Esophagus mucosa (tissue), 1 donor: Measurements from ENCODE around the gene MRPL51. TPM values are rescaled to one million over a fixed set of nuclear protein-coding genes. Genes with fewer than 3 reads are reported as not detected.
"Not testable (repeated sequence)": the region's sequence is repeated elsewhere in the genome, so short reads cannot be mapped to it uniquely, and the experiment has no call there.

Experiments
- ATAC-seq: fragments of 200-7000 bp; cut with Tn5 transposase; one replicate; pipeline ENCODE4 v1.9.1; 2020
- total RNA-seq: library from RNA; stranded (reverse); gene quantifications from one replicate; pipeline ENCODE4 v1.2.4, GENCODE V29; 2023
- donor health status: DM: yes; HTN: yes; CAD: no.

MRPL51 gene
- total RNA-seq, 1 donor from 2014 or later = 180 TPM

GRCh38 chr12:6488240-6488639 lies 4.8 kb downstream of the MRPL51 start:
- ATAC-seq = no peak

GRCh38 chr12:6478416-6478815 lies 14.6 kb downstream of the MRPL51 start:
- ATAC-seq = peak; percentile 32

- peak; percentile 15 for ATAC-seq
Measured at GRCh38 chr12:6477601-6478377, 15.3 kb downstream of the MRPL51 start.

- no peak for ATAC-seq
Measured at GRCh38 chr12:6476489-6476888, 16.6 kb downstream of the MRPL51 start.

- ATAC-seq = not testable (repeated sequence)
Measured at GRCh38 chr12:6475233-6475975, 17.7 kb downstream of the MRPL51 start.

- no peak for ATAC-seq
Measured at GRCh38 chr12:6472491-6472890, 20.6 kb downstream of the MRPL51 start.

GRCh38 chr12:6471989-6472360 lies 21.1 kb downstream of the MRPL51 start:
- no peak for ATAC-seq

DNA sequence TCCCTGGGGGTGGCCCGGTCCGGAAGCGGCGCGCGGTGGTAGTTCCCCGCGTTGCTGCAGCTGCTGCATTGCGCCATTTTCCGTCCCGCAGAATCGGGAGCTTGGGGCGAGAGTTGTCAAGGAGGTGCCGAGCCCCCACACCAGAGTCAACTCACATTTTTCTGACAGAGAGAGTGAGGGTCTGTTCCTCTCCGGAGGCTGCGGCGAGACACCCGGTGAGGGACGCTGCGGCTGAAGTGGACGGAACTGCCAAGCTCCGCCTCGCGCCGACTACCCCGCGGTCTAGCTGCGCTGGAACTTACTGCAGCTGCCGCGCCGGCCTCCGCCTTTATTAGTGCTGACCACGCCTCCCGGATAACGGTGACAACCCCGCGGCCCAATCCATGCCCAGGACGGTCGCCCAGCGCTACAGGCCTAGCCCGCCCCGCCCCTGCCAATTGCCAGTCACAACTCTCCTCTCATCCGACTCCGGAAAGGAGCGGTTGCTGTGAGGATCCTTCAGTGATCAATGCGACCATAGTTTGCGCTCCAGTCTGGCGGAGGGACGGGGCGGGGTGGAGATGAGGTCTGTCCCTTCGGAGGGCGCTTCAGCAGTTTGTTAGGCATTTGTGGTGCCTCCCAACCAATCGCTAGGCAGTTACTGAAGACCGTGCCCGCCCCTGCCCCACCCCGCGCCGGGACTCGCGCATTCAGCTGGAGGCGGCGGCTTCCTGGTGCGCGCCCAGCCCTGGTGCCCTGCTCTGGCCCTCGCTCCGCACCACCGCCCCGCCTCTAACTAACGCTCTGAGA lies 22.5 kb downstream of the MRPL51 start, which contains the start of gene VAMP1:
Gene VAMP1 (minus strand): TSS at position 303 of the 789 bp plus-strand sequence. CDS start 146 bp downstream, at position 157.
- peak; percentile 97 for ATAC-seq

GRCh38 chr12:6469609-6470374 lies 23.3 kb downstream of the MRPL51 start:
- ATAC-seq = no peak

GRCh38 chr12:6469092-6469491 lies 24.0 kb downstream of the MRPL51 start:
- ATAC-seq = no peak

DNA sequence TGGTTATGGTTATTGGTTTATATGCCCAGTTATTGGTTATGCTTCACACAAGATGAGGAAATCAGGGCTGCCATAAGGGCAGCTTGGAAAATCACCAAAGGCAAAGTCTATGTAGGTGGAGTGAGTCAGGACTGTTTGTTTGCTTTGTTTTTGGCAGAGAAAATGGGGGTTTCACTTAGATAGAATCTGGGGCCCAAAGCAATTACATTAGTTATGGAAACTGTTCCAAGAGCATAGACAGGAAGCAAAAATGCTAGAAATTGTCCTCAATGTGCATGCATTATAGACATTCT lies 24.8 kb downstream of the MRPL51 start:
- ATAC-seq = no peak

GRCh38 chr12:6467571-6468282 lies 25.3 kb downstream of the MRPL51 start:
- not testable (repeated sequence) for ATAC-seq

DNA sequence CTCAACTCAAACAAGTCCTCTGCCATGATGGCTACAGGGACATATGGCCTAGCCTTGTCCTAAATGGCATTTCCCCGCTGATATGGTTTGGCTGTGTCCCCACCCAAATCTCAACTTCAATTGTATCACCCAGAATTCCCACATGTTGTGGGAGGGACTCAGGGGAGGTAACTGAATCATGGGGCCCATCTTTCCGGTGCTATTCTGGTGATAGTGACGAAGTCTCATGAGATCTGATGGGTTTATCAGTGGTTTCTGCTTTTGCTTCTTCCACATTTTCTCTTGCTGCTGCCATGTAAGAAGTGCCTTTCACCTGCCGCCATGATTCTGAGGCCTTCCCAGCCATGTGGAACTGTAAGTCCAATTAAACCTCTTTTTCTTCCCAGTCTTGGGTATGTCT lies 26.3 kb downstream of the MRPL51 start:
- not testable (repeated sequence) for ATAC-seq

DNA sequence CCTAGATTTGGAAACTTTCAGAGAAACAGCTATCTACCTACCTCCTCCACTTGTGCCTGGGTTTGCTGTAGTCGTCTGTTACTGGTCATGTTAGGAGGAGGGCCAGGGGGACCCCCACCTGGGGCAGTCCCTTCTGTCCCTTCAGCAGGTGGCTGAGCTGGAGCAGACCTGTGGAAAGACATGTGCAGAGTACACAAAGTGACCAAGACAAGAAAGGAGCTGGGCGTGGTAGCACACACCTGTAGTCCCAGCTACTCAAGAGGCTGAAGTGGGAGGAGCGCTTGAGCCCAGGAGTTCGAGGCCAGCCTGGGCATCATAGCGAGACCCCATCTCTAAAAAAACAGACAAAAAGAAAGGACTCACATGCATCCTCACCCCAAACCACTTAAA lies 26.9 kb downstream of the MRPL51 start:
- no peak for ATAC-seq

DNA sequence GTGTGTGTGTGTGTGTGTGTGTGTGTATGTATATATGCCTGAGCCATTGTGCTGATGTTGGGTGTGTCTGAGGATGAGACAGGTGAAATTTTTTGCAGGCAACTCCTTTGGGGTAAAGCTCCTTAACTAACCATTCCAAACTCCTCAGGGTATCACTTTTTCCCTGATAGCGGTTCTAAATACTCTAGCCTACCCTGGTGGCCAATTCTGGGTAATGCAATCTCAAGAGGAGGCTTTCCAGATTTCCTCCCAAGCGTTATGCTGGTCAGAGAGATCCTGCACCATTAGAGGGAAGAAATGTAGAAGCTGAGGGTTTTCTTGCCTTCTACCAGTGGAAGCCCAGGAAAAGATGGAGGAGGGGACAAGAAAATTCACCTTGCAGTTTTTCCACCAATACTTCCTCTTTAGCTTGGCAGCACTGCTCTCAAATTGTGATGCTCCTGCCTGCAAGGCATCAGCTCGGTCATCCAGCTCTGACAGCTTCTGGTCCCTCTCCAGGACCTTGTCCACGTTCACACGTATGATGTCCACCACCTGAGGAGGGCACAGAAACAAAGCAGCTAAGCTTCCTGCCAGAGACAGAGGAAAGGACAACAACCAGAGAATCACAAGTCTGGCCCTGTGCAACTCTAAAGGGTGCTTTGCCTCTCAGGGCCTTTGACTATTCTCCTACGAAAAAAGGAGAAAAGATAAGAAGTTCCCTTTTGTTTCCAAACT lies 27.4 kb downstream of the MRPL51 start:
- ATAC-seq = peak; percentile 54

DNA sequence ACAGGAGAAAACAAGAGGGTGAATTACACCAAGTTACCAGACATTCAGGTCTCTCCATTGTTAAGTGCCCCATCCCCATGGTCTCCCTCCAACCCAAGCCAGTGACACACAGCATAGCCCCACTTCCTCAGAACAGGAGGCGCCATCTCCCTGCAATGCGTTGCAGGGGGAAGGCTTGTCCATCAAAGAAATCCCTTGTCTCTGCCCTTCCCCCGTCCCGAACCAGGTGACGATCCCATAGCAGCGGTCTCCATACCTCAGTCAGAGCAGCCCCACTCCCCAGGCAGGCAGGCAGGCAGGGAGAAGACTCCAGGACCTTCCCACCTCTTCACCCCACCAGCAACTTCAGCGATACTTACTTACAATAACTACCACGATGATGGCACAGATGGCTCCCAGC lies 28.5 kb downstream of the MRPL51 start:
- no peak for ATAC-seq

- ATAC-seq = no peak
Measured at GRCh38 chr12:6463858-6464257, 29.2 kb downstream of the MRPL51 start.

GRCh38 chr12:6463216-6463615 lies 29.8 kb downstream of the MRPL51 start:
- no peak for ATAC-seq

- peak; percentile 5 for ATAC-seq
Measured at GRCh38 chr12:6462234-6462995, 30.6 kb downstream of the MRPL51 start.
